ENCODE measurements around the gene SECISBP2. TPM values are rescaled to one million over a fixed set of nuclear protein-coding genes. Genes with fewer than 3 reads are reported as not detected.

SECISBP2 gene
- total and polyA plus RNA-seq, 2 of the 13 experiments (the other 11 are each of a cell fraction or from before 2014, with no cell fraction given), result 32.4 to 38.0 TPM

DNA sequence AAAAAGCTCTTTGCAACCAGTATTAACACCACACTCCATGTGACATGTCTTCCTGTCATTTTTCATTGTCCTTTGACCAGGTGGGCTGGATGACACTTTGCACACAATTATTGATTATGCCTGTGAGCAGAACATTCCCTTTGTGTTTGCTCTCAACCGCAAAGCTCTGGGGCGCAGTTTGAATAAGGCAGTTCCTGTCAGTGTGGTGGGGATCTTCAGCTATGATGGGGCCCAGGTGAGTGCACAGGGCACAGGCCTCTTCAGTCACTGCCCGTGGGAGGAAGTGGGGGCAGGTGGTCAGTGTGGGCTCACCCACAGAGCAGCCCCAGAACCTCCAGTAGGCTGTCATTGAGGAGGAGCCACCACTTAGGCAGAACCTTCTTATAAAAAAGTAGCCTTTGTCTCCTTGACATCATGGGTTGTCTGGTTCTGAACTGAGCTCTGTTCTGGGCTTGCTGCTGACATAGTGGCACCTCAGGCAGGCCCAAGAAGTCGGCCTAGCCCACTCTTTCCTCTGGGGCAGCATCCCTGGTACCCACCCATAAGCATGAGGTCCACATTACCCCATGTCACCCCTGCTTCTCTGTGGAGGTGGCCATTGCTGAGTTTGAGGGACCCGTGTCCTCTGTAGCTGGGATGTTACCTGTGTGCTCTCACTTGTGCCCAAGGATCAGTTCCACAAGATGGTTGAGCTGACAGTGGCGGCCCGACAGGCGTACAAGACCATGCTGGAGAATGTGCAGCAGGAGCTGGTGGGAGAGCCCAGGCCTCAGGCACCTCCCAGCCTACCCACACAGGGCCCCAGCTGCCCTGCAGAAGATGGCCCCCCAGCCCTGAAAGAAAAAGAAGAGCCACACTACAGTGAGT, 39.3 kb downstream of the SECISBP2 start (continued):
- TF ChIP-seq, protein P1, sequence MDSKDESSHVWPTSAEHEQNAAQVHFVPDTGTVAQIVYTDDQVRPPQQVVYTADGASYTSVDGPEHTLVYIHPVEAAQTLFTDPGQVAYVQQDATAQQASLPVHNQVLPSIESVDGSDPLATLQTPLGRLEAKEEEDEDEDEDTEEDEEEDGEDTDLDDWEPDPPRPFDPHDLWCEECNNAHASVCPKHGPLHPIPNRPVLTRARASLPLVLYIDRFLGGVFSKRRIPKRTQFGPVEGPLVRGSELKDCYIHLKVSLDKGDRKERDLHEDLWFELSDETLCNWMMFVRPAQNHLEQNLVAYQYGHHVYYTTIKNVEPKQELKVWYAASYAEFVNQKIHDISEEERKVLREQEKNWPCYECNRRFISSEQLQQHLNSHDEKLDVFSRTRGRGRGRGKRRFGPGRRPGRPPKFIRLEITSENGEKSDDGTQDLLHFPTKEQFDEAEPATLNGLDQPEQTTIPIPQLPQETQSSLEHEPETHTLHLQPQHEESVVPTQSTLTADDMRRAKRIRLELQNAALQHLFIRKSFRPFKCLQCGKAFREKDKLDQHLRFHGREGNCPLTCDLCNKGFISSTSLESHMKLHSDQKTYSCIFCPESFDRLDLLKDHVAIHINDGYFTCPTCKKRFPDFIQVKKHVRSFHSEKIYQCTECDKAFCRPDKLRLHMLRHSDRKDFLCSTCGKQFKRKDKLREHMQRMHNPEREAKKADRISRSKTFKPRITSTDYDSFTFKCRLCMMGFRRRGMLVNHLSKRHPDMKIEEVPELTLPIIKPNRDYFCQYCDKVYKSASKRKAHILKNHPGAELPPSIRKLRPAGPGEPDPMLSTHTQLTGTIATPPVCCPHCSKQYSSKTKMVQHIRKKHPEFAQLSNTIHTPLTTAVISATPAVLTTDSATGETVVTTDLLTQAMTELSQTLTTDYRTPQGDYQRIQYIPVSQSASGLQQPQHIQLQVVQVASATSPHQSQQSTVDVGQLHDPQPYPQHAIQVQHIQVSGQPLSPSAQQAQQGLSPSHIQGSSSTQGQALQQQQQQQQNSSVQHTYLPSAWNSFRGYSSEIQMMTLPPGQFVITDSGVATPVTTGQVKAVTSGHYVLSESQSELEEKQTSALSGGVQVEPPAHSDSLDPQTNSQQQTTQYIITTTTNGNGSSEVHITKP (CRISPR knock-in tag; IDR thresholded peaks at IDR 0.05; ENCODE audit: low read depth), result peak; percentile 67; the same call in 1 of the 2 replicates
- peak; percentile 99 for TF ChIP-seq MEIS1 (CRISPR knock-in tag; IDR thresholded peaks at IDR 0.05; ENCODE audit: borderline replicate concordance)
- peak; percentile 99 for TF ChIP-seq HDAC1 (CRISPR knock-in tag; IDR thresholded peaks at IDR 0.05)
- TF ChIP-seq, protein P2, sequence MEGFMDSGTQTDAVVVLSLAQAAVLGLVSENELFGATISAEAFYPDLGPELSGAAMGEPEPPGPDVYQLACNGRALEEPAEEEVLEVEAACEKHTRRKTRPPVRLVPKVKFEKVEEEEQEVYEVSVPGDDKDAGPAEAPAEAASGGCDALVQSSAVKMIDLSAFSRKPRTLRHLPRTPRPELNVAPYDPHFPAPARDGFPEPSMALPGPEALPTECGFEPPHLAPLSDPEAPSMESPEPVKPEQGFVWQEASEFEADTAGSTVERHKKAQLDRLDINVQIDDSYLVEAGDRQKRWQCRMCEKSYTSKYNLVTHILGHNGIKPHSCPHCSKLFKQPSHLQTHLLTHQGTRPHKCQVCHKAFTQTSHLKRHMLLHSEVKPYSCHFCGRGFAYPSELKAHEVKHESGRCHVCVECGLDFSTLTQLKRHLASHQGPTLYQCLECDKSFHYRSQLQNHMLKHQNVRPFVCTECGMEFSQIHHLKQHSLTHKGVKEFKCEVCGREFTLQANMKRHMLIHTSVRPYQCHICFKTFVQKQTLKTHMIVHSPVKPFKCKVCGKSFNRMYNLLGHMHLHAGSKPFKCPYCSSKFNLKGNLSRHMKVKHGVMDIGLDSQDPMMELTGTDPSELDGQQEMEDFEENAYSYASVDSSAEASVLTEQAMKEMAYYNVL (CRISPR knock-in tag; IDR thresholded peaks at IDR 0.05; ENCODE audit: borderline replicate concordance), result no peak
- TF ChIP-seq, protein P3, sequence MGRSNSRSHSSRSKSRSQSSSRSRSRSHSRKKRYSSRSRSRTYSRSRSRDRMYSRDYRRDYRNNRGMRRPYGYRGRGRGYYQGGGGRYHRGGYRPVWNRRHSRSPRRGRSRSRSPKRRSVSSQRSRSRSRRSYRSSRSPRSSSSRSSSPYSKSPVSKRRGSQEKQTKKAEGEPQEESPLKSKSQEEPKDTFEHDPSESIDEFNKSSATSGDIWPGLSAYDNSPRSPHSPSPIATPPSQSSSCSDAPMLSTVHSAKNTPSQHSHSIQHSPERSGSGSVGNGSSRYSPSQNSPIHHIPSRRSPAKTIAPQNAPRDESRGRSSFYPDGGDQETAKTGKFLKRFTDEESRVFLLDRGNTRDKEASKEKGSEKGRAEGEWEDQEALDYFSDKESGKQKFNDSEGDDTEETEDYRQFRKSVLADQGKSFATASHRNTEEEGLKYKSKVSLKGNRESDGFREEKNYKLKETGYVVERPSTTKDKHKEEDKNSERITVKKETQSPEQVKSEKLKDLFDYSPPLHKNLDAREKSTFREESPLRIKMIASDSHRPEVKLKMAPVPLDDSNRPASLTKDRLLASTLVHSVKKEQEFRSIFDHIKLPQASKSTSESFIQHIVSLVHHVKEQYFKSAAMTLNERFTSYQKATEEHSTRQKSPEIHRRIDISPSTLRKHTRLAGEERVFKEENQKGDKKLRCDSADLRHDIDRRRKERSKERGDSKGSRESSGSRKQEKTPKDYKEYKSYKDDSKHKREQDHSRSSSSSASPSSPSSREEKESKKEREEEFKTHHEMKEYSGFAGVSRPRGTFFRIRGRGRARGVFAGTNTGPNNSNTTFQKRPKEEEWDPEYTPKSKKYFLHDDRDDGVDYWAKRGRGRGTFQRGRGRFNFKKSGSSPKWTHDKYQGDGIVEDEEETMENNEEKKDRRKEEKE (IDR thresholded peaks at IDR 0.05), result no peak
- TF ChIP-seq SIX1 (CRISPR knock-in tag; IDR thresholded peaks at IDR 0.05; ENCODE audit: borderline replicate concordance), result peak; percentile 78; the same call in 1 of the 2 replicates
- TF ChIP-seq, protein P4, sequence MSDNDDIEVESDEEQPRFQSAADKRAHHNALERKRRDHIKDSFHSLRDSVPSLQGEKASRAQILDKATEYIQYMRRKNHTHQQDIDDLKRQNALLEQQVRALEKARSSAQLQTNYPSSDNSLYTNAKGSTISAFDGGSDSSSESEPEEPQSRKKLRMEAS (IDR thresholded peaks at IDR 0.05), result peak; percentile 85
- TF ChIP-seq ZNF547 (CRISPR knock-in tag; IDR thresholded peaks at IDR 0.05), result 0 out of 2 replicates have a peak, but pooled peaks have one; percentile 26
- peak; percentile 67; the same call in 1 of the 2 replicates for TF ChIP-seq ZNF431 (CRISPR knock-in tag; IDR thresholded peaks at IDR 0.05; ENCODE audit: borderline replicate concordance, low read depth)
- peak; percentile 92; the same call in 1 of the 2 replicates for TF ChIP-seq REPIN1 (CRISPR knock-in tag; IDR thresholded peaks at IDR 0.05; ENCODE audit: borderline replicate concordance, low read depth)
- TF ChIP-seq MXI1 (IDR thresholded peaks at IDR 0.05; ENCODE audit: borderline replicate concordance, low read depth, low read length), result peak; percentile 94; the same call in 2 of the 3 replicates
